ENCODE data around the gene GOT1. TPM values are rescaled to one million over a fixed set of nuclear protein-coding genes. Genes with fewer than 3 reads are reported as not detected.

The GOT1 gene
- total RNA-seq, 2 experiments from 2014 or later: 36.0 to 36.9 TPM

DNA sequence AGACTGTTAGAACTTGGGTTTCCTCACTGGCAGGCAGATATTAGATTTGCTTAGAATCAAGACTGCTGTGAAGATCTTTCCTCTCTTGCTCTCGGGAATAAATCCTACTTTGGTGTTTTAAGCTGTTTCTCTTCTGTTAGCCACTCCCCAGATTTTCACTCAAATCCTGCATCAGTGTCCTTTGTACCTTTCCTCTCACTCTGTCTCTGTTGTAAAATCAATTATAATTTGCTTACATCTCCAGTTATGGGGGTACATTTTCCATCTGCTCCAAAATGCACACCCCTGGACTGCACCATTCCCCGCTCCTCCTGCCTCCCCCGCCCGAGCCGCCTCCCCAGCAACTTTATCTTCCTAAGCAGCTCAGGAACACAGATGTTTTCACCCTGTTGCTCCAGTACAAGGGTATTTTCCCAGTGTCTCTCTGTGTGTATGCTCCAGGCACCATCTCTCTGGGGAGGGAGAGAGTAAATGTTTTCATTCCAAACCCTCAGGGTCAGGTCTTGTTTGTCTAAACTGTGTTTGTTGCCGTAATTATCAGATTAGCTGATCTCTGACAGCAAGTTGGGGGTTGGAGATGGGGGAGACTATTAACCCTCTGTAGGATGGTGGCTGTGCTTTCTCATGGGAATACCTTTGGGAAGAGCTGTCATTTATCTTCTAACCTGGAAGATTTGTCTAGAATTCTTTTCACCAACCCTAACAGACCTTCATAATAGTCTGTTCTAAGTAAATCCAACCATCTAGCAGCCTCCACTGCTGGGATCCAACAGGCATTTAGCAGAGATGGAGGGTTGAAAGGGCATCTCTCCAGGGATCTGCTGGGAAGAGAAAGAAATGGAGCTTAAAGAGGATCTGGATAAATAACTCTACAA is 20.4 kb upstream of the GOT1 start:
- no peaks in the 10 kb centered on the region for H3K4me1 Mint-ChIP-seq
- ChIA-PET CTCF (interaction anchor here (1.7 to 2.7 kb wide), 2 partner anchors 15 kb away, joined by 5 to 8 read pairs; no protein-coding TSS in a partner anchor), POLR2A (no interaction called here)
- H3K9me3 Mint-ChIP-seq: no peaks in the 10 kb centered on the region
- no peak overlapping the region for H3K27ac Mint-ChIP-seq
- no peak overlapping the region for H3K4me3 Mint-ChIP-seq
- H3K36me3 Mint-ChIP-seq (ENCODE audit: low read depth): no peaks in the 10 kb centered on the region
- DNase-seq: no peak
- H3K27me3 Mint-ChIP-seq: peaks cover 50% of the 10 kb centered on the region

DNA sequence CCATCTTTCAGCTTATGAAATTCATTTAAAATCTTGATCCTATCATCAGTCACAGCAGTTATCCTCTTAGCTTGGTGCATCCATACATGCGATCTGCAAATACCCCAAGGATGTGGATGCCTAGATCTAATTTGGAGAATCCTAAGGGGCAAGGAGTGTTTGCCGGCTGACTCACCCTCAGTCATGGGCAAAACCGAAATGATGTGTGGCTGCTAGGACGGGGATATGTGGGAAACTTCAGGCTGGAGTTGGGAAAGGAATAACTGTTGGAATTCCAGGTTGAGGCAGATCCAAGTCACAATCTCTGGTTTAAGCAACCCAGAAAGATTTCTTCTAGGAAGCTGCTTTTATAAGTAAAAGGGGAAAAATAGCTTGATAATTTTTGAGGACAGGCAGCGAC is 19.7 kb upstream of the GOT1 start:
- POLR2A ChIA-PET: no interaction called here
- no peaks in the 10 kb centered on the region for H3K36me3 Mint-ChIP-seq (ENCODE audit: low read depth)
- no peaks in the 10 kb centered on the region for H3K9me3 Mint-ChIP-seq
- peaks cover 46% of the 10 kb centered on the region for H3K27me3 Mint-ChIP-seq
- H3K4me1 Mint-ChIP-seq: no peaks in the 10 kb centered on the region
- no peak for DNase-seq
- H3K4me3 Mint-ChIP-seq: no peak overlapping the region
- no peak overlapping the region for H3K27ac Mint-ChIP-seq
- CTCF ChIA-PET: interaction anchor here (2.7 kb wide), 1 partner anchor 14 kb away, joined by 8 read pairs; no protein-coding TSS in a partner anchor

- H3K9me3 Mint-ChIP-seq: no peaks in the 10 kb centered on the region
- POLR2A ChIA-PET: no interaction called here
- CTCF ChIA-PET: interaction anchor here (2.7 kb wide), 1 partner anchor 13 kb away, joined by 8 read pairs; no protein-coding TSS in a partner anchor
These were observed 18.6 kb upstream of the GOT1 start for GRCh38 chr10:99449023-99449422.

DNA sequence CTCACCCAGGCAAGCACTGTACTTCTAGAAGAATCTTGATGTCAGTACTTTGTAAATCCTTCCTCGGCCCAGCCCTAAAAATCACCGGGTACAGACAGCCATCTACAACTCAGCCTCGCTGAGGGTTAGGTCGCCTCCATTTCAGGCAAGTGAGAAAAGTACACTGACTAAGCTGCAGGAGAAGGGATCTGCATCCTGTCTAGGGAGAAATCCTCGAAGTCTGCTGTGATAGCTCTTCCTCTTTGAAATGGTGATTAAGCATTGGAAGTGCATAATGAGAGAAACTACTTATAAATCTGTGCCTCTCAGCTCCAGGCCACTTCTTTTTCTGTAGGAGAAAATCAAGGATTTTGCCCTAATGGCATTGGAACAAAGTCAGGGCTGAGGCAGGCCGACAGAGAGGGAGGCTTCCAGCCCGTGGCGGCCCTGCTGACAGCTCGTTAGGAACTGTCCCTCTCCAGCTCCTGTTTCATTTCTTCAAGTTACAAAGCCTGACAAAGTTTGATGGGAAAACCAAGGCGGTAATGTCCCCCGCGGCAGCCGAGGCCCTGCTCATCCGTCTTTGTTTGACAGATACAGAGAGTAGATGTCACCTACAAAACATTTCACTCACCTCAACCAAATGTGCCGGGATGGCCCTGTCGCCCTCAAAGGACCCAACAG is 14.1 kb upstream of the GOT1 start:
- H3K4me1 Mint-ChIP-seq: no peaks in the 10 kb centered on the region
- no peak overlapping the region for H3K4me3 Mint-ChIP-seq
- no peaks in the 10 kb centered on the region for H3K9me3 Mint-ChIP-seq
- CTCF ChIA-PET: interaction anchor here (1.3 kb wide), 1 partner anchor 9 kb away, joined by 6 read pairs; no protein-coding TSS in a partner anchor
- H3K36me3 Mint-ChIP-seq (ENCODE audit: low read depth): no peaks in the 10 kb centered on the region
- no peak overlapping the region for H3K27ac Mint-ChIP-seq
- DNase-seq: no peak
- peaks cover 17% of the 10 kb centered on the region for H3K27me3 Mint-ChIP-seq
- POLR2A ChIA-PET: no interaction called here

More at GRCh38 chr10:99449023-99449422, 18.6 kb upstream of the GOT1 start:
- Mint-ChIP-seq H3K36me3 (ENCODE audit: low read depth) (no peaks in the 10 kb centered on the region), H3K4me1 (no peaks in the 10 kb centered on the region), H3K27ac (no peak overlapping the region), H3K27me3 (peaks cover 41% of the 10 kb centered on the region), H3K4me3 (no peak overlapping the region)
- DNase-seq: no peak

- Mint-ChIP-seq H3K9me3 (no peaks in the 10 kb centered on the region), H3K36me3 (ENCODE audit: low read depth) (no peaks in the 10 kb centered on the region), H3K4me3 (no peak overlapping the region), H3K27me3 (peaks cover 11% of the 10 kb centered on the region), H3K27ac (no peak overlapping the region), H3K4me1 (no peaks in the 10 kb centered on the region)
- ChIA-PET POLR2A (no interaction called here), CTCF (interaction anchor here (1.3 to 2.0 kb wide), 2 partner anchors 8 to 13 kb away, joined by 5 to 6 read pairs; partner anchors contain the start of gene GOT1)
- no peak for DNase-seq
These were observed 13.1 kb upstream of the GOT1 start for GRCh38 chr10:99443500-99443899.

DNA sequence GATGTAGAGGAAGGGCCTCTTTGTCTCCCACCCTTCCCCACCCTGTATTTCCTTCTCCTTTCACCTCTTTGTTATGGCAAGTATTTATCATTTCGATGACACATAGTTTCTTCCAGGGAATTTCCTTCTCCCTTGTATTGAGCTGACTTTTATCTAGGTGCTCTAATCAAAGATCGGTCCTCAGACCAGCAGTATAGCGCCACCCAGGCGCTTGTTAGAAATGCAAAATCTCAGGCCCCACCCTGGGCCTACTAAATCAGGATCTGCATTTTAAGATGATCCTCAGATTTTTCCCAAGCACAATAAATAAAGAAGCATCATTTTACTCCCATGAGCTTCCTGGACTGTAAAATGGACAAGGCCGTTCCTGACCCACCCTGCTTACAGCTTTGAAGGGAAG is 12.0 kb upstream of the GOT1 start:
- ChIA-PET POLR2A (no interaction called here), CTCF (interaction anchor here (1.4 to 2.0 kb wide), 2 partner anchors 11 to 12 kb away, joined by 3 to 5 read pairs; partner anchors contain the start of gene GOT1)
- DNase-seq: no peak
- H3K36me3 Mint-ChIP-seq (ENCODE audit: low read depth): no peaks in the 10 kb centered on the region
- no peaks in the 10 kb centered on the region for H3K9me3 Mint-ChIP-seq
- no peak overlapping the region for H3K27ac Mint-ChIP-seq
- peaks cover 7% of the 10 kb centered on the region for H3K27me3 Mint-ChIP-seq
- H3K4me1 Mint-ChIP-seq: no peaks in the 10 kb centered on the region
- no peak overlapping the region for H3K4me3 Mint-ChIP-seq

DNA sequence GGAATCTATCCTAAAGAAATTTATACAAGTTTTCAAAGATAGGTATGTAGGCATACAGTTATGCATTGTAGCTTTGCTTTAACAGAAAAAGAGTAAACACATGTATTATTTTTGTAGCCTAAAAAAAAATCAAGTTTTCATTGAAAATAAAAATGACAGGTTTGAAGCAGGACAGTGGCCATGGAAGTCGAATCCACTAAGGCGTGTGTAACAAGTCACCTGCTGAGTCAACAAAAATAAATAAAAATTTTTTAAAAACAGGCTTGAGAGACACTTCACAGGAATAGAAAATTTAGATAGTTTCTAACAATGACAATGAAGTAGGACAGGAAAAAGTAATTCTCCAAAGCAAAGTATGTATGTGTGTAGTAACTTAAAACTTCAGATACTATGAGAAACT is 8.5 kb upstream of the GOT1 start:
- DNase-seq: no peak
- Mint-ChIP-seq H3K4me1 (peaks cover 1% of the 10 kb centered on the region), H3K27ac (no peak overlapping the region), H3K9me3 (no peaks in the 10 kb centered on the region), H3K4me3 (no peak overlapping the region), H3K27me3 (no peaks in the 10 kb centered on the region), H3K36me3 (ENCODE audit: low read depth) (no peaks in the 10 kb centered on the region)
- ChIA-PET CTCF (interaction anchor here (1.1 kb wide), 1 partner anchor 15 kb away, joined by 3 read pairs; no protein-coding TSS in a partner anchor), POLR2A (no interaction called here)

- ChIA-PET CTCF (interaction anchor here (0.6 to 3.7 kb wide), 37 partner anchors 8 to 1702 kb away, joined by 3 to 26 read pairs (median 5); partner anchors contain the start of genes COX15, CUTC, ENTPD7 and SLC25A28), POLR2A (interaction anchor here (0.5 to 1.8 kb wide), 6 partner anchors 171 to 296 kb away, joined by 3 to 8 read pairs (median 4); partner anchors contain the start of genes COX15, CUTC and SLC25A28)
- Mint-ChIP-seq H3K4me1 (peaks cover 17% of the 10 kb centered on the region), H3K27ac (no peak overlapping the region), H3K9me3 (no peaks in the 10 kb centered on the region), H3K4me3 (no peak overlapping the region), H3K27me3 (no peaks in the 10 kb centered on the region), H3K36me3 (ENCODE audit: low read depth) (no peaks in the 10 kb centered on the region)
- DNase-seq: no peak
These were observed 5.7 kb upstream of the GOT1 start for GRCh38 chr10:99435986-99436638.

- no peaks in the 10 kb centered on the region for H3K9me3 Mint-ChIP-seq
- no peak overlapping the region for H3K4me3 Mint-ChIP-seq
- ChIA-PET CTCF (interaction anchor here (0.9 to 3.7 kb wide), 2 partner anchors 178 to 181 kb away, joined by 3 to 26 read pairs; no protein-coding TSS in a partner anchor), POLR2A (no interaction called here)
- H3K27ac Mint-ChIP-seq: no peak overlapping the region
- H3K36me3 Mint-ChIP-seq (ENCODE audit: low read depth): no peaks in the 10 kb centered on the region
- peaks cover 35% of the 10 kb centered on the region for H3K4me1 Mint-ChIP-seq
- no peaks in the 10 kb centered on the region for H3K27me3 Mint-ChIP-seq
- DNase-seq: no peak
These were observed 3.1 kb upstream of the GOT1 start for GRCh38 chr10:99433378-99434020.

DNA sequence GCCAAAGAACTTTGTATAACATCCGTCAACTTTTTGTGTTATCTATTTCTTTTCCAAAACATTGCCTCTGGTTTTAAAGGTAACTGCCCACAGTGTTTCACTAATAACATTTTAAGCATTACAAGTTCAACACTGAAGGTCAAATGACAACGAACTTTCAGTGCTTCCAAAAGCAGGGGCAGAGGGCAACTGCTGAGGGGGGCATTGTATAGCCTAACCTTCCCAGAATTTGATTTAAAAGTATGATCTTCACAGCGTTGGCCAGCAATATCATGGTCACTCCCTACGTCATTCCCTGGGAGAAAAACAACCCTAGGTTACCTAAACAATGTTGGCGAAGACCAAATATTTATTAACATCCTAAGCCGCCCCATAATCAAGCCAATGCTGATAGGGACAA is 2.5 kb upstream of the GOT1 start:
- no peaks in the 10 kb centered on the region for H3K9me3 Mint-ChIP-seq
- H3K27me3 Mint-ChIP-seq: no peaks in the 10 kb centered on the region
- no peaks in the 10 kb centered on the region for H3K36me3 Mint-ChIP-seq (ENCODE audit: low read depth)
- peaks cover 35% of the 10 kb centered on the region for H3K4me1 Mint-ChIP-seq
- H3K4me3 Mint-ChIP-seq: no peak overlapping the region
- H3K27ac Mint-ChIP-seq: no peak overlapping the region
- CTCF ChIA-PET: no interaction called here
- POLR2A ChIA-PET: no interaction called here
- DNase-seq: no peak

DNA sequence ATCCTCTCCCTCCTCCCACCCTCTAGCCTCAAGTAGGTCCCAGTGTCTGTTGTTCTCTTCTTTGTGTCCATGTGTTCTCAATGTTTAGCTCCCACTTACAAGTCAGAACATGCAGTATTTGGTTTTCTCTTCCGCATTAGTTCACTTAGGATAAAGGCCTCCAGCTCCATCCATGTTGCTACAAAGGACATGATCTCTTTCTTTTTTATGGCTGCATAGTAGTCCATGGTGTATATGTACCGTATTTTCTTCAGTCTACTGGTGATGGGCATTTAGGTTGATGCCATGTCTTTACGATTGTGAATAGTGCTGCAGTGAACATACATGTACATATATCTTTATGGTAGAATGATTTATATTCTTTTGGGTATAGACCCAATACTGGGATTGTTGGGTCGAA is 1.6 kb upstream of the GOT1 start:
- no peaks in the 10 kb centered on the region for H3K9me3 Mint-ChIP-seq
- no peaks in the 10 kb centered on the region for H3K27me3 Mint-ChIP-seq
- no peaks in the 10 kb centered on the region for H3K36me3 Mint-ChIP-seq (ENCODE audit: low read depth)
- peak overlapping the region; percentile 98 for H3K4me3 Mint-ChIP-seq
- peak overlapping the region; percentile 57 for H3K27ac Mint-ChIP-seq
- CTCF ChIA-PET: interaction anchor here (1.2 kb wide), 1 partner anchor 10 kb away, joined by 3 read pairs; no protein-coding TSS in a partner anchor
- peaks cover 37% of the 10 kb centered on the region for H3K4me1 Mint-ChIP-seq
- POLR2A ChIA-PET: interaction anchor here (1.4 kb wide), 1 partner anchor 103 kb away, joined by 3 read pairs; no protein-coding TSS in a partner anchor
- DNase-seq: no peak

DNA sequence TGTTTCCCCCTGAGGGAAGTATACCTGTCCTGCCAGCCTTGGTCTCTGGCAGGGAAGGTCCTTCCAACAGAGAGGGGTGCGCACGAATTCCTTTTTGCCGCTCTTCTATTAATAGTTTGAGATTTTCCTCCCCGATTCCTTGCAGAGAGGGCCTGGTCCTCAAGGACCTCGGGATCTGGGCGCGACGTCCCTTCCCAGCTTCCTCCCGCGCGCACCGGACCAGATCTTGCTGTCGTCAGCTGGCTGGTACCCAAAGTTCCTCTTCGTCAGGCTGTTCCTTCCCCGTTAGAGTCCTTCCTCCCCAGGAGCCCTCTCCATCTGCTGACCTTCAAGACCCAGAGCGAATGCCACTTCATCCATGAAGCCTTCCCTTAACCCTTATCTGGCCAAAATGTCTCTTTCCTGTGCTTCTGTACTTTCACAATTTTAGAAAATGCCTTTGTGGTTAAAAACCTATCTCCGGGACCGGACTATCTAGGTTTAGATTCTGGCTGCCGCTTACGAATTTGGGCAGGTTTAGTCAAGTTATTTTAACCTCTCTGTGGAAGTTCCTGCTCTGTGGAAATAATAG is 851 bp upstream of the GOT1 start:
- ChIA-PET POLR2A (interaction anchor here (0.6 to 2.4 kb wide), 11 partner anchors 45 to 1297 kb away, joined by 3 to 48 read pairs (median 4); partner anchors contain the start of genes CUTC, ENTPD7, R3HCC1L and SLC25A28), CTCF (interaction anchor here (0.7 to 2.1 kb wide), 6 partner anchors 11 to 228 kb away, joined by 3 to 9 read pairs (median 4); partner anchors contain the start of gene ENTPD7)
- Mint-ChIP-seq H3K27me3 (no peaks in the 10 kb centered on the region), H3K27ac (peak overlapping the region; percentile 87), H3K9me3 (no peaks in the 10 kb centered on the region), H3K4me1 (peaks cover 36% of the 10 kb centered on the region), H3K4me3 (peak overlapping the region; percentile 98), H3K36me3 (ENCODE audit: low read depth) (no peaks in the 10 kb centered on the region)
- peak; percentile 27 for DNase-seq

Data from activated CD4-positive, alpha-beta memory T cell treated with anti-CD3 and anti-CD28 coated beads, Interleukin-2, amount 10 ng/mL, durations not matched to agents 7 days and 5 days (primary cell).